ENCODE results near the gene ZBTB47. TPM values are rescaled to one million over a fixed set of nuclear protein-coding genes. Genes with fewer than 3 reads are reported as not detected.

ZBTB47 gene
- polyA plus RNA-seq, 1 donor from 2014 or later = 4.8 TPM

GRCh38 chr3:42649006-42649405 is 4.5 kb upstream of the ZBTB47 start:
- H3K36me3 ChIP-seq (ENCODE audit: insufficient read depth, low read length) = peaks cover under 1% of the 10 kb centered on the region
- H3F3A ChIP-seq (ENCODE audit: insufficient read depth, low read length, poor library complexity, severe bottlenecking) = no peaks in the 10 kb centered on the region
- no peak overlapping the region for H3K4me3 ChIP-seq (ENCODE audit: low read length)
- H3K9me2 ChIP-seq (ENCODE audit: insufficient read depth, low read length) = no peaks in the 10 kb centered on the region
- no peak overlapping the region for H3K27ac ChIP-seq (ENCODE audit: low read length)
- TF ChIP-seq CTCF (IDR thresholded peaks at IDR 0.05; ENCODE audit: poor library complexity, severe bottlenecking) (no peak), MXI1 (conservative IDR thresholded peaks at IDR 0.05; ENCODE audit: poor library complexity, severe bottlenecking) (no peak), EP300 (conservative IDR thresholded peaks at IDR 0.05; ENCODE audit: poor library complexity, severe bottlenecking) (no peak), TAF1 (IDR thresholded peaks at IDR 0.05; ENCODE audit: low read depth) (no peak)
- no peaks in the 10 kb centered on the region for H3K79me2 ChIP-seq (replicated peaks; ENCODE audit: insufficient read depth, low read length)
- H2AFZ ChIP-seq (ENCODE audit: low read depth, low read length) = no peak overlapping the region
- no peaks in the 10 kb centered on the region for H3K27me3 ChIP-seq (ENCODE audit: insufficient read depth, low read depth, low read length)
- H3K4me2 ChIP-seq (ENCODE audit: low read length) = no peak overlapping the region
- no peaks in the 10 kb centered on the region for H4K20me1 ChIP-seq (ENCODE audit: insufficient read depth)
- no peaks in the 10 kb centered on the region for H3K9me3 ChIP-seq (ENCODE audit: low read length)
- H3K9ac ChIP-seq (ENCODE audit: low read length) = no peak overlapping the region

GRCh38 chr3:42649783-42650182 is 3.7 kb upstream of the ZBTB47 start:
- TF ChIP-seq POLR2AphosphoS5 (IDR thresholded peaks at IDR 0.05) (no peak), TAF1 (IDR thresholded peaks at IDR 0.05; ENCODE audit: low read depth) (no peak), CTCF (IDR thresholded peaks at IDR 0.05; ENCODE audit: poor library complexity, severe bottlenecking) (no peak)
- Histone ChIP-seq H3F3A (ENCODE audit: insufficient read depth, low read length, poor library complexity, severe bottlenecking) (no peaks in the 10 kb centered on the region), H4K20me1 (ENCODE audit: insufficient read depth) (no peaks in the 10 kb centered on the region), H3K27me3 (ENCODE audit: insufficient read depth, low read depth, low read length) (no peaks in the 10 kb centered on the region), H3K4me2 (ENCODE audit: low read length) (no peak overlapping the region), H3K4me3 (ENCODE audit: low read length) (no peak overlapping the region), H2AFZ (ENCODE audit: low read depth, low read length) (no peak overlapping the region), H3K79me2 (replicated peaks; ENCODE audit: insufficient read depth, low read length) (no peaks in the 10 kb centered on the region), H3K27ac (ENCODE audit: low read length) (no peak overlapping the region), H3K9me2 (ENCODE audit: insufficient read depth, low read length) (no peaks in the 10 kb centered on the region), H3K9ac (ENCODE audit: low read length) (no peak overlapping the region), H3K9me3 (ENCODE audit: low read length) (no peaks in the 10 kb centered on the region), H3K36me3 (ENCODE audit: insufficient read depth, low read length) (no peaks in the 10 kb centered on the region)

GRCh38 chr3:42651248-42652091 is 2.0 kb upstream of the ZBTB47 start:
- Histone ChIP-seq H3K9ac (ENCODE audit: low read length) (no peak overlapping the region), H3K4me2 (ENCODE audit: low read length) (no peak overlapping the region), H3K9me2 (ENCODE audit: insufficient read depth, low read length) (no peaks in the 10 kb centered on the region)

More at GRCh38 chr3:42651248-42652091, 2.0 kb upstream of the ZBTB47 start:
- no peaks in the 10 kb centered on the region for H3K27me3 ChIP-seq (ENCODE audit: insufficient read depth, low read depth, low read length)
- H3K9me3 ChIP-seq (ENCODE audit: low read length) = no peaks in the 10 kb centered on the region
- H3K27ac ChIP-seq (ENCODE audit: low read length) = no peak overlapping the region
- TF ChIP-seq MXI1 (conservative IDR thresholded peaks at IDR 0.05; ENCODE audit: poor library complexity, severe bottlenecking) = no peak
- TF ChIP-seq RAD21 (conservative IDR thresholded peaks at IDR 0.05) = no peak
- TF ChIP-seq SMC3 (conservative IDR thresholded peaks at IDR 0.05; ENCODE audit: poor library complexity) = no peak
- TF ChIP-seq CTCF (IDR thresholded peaks at IDR 0.05; ENCODE audit: poor library complexity, severe bottlenecking) = no peak
- no peak for TF ChIP-seq EZH2 (IDR thresholded peaks at IDR 0.05; ENCODE audit: borderline replicate concordance, insufficient read depth, low read length, poor library complexity, severe bottlenecking)
- no peaks in the 10 kb centered on the region for H3K79me2 ChIP-seq (replicated peaks; ENCODE audit: insufficient read depth, low read length)
- no peaks in the 10 kb centered on the region for H4K20me1 ChIP-seq (ENCODE audit: insufficient read depth)
- no peaks in the 10 kb centered on the region for H3F3A ChIP-seq (ENCODE audit: insufficient read depth, low read length, poor library complexity, severe bottlenecking)
- H3K36me3 ChIP-seq (ENCODE audit: insufficient read depth, low read length) = no peaks in the 10 kb centered on the region
- H3K4me3 ChIP-seq (ENCODE audit: low read length) = no peak overlapping the region
- H2AFZ ChIP-seq (ENCODE audit: low read depth, low read length) = no peak overlapping the region
